K562 (cell line): ENCODE measurements around the gene SLC38A1. TPM values are rescaled to one million over a fixed set of nuclear protein-coding genes. Genes with fewer than 3 reads are reported as not detected.

Experiments used
- ATAC-seq: fragments of 200-7000 bp; cut with Tn5 transposase; 3 replicates; pipeline ENCODE4 v1.9.1; 2020; ENCODE audit warnings: moderate library complexity
- BruUV-seq: library from RNA; stranded (reverse); fragments of 400-500 nt; replicated peaks from 2 replicates; lab custom pipeline; 2021; lab: Mats Ljungman, UMichigan
- CTCF ChIA-PET: fragments of 300-600 bp; formaldehyde crosslinking; extraction: SDS; loops from one replicate; lab custom pipeline; 2021; ENCODE audit warnings: low intra/inter-chr PET ratio; lab: Yijun Ruan, JAX
- POLR2A ChIA-PET: fragments of 300-600, 350-650 bp; sonication (Branson Sonifier 250); formaldehyde crosslinking; extraction: SDS; loops from one replicate; lab custom pipeline; 2021; ENCODE audit warnings: antibody characterized with exemption, inconsistent platforms; lab: Yijun Ruan, JAX
- DNase-seq, 4 experiments: peaks; one replicate each; pipeline versions ENCODE4 v3.0.0 to v3.0.0-alpha.2; 2011 to 2018; ENCODE audit warnings: low spot score in 3 of 4, mixed read lengths in 3 of 4; ENCODE audit errors: extremely low read depth in 1 of 4
- FAIRE-seq: peaks from 2 replicates; lab custom pipeline; 2011; peaks lifted over from hg19 to GRCh38; lab: Jason Lieb, UNC
- H2AFZ ChIP-seq: 2 replicates; pipeline ENCODE4 v1.6.0; 2011; ENCODE audit warnings: low read depth, low read length, control low read depth, inconsistent platforms
- H3K27ac ChIP-seq: fragments of 200-600 bp; 3 replicates; pipeline ENCODE4 v1.8.0; 2011; ENCODE audit warnings: low read depth, mild to moderate bottlenecking, control low read depth, inconsistent platforms, low read length, moderate library complexity, mixed read lengths; ENCODE audit errors: extremely low read depth
- H3K27me3 ChIP-seq, 2 experiments: fragments of 300-600 bp in 1 of 2; 2 replicates in 1 of 2; 3 replicates in 1 of 2; pipeline versions ENCODE4 v1.6.0 to v1.8.0; 2011; ENCODE audit warnings: inconsistent platforms in 2 of 2, low read length in 2 of 2, mild to moderate bottlenecking in 1 of 2, mixed read lengths in 1 of 2, moderate library complexity in 1 of 2; ENCODE audit not compliant: control insufficient read depth in 2 of 2, insufficient read depth in 2 of 2
- H3K36me3 ChIP-seq: fragments of 300-600 bp; 3 replicates; pipeline ENCODE4 v1.8.0; 2011; ENCODE audit warnings: mild to moderate bottlenecking, low read length, inconsistent platforms; ENCODE audit not compliant: control insufficient read depth, insufficient read depth
- H3K4me1 ChIP-seq, 2 experiments: fragments of 200-600 bp in 1 of 2; replicated peaks in 1 of 2; 2 replicates in 1 of 2; 3 replicates in 1 of 2; pipeline versions ENCODE4 v1.5.1 to v1.8.0; 2011; ENCODE audit warnings: inconsistent platforms in 2 of 2, low read length in 2 of 2, mild to moderate bottlenecking in 1 of 2, mixed read lengths in 1 of 2, moderate library complexity in 1 of 2; ENCODE audit not compliant: control insufficient read depth in 2 of 2, insufficient read depth in 2 of 2
- H3K4me2 ChIP-seq: 2 replicates; pipeline ENCODE4 v1.6.1; 2011; ENCODE audit warnings: low read length, control low read depth, inconsistent platforms, mixed read lengths; ENCODE audit not compliant: insufficient read depth
- H3K4me3 ChIP-seq: fragments of 200-600 bp; sonication (generic), shearing (Covaris generic); 2 replicates; pipeline ENCODE4 v1.5.1; 2016; ENCODE audit warnings: control low read depth, inconsistent platforms
- H3K79me2 ChIP-seq: fragments of 200-600 bp; 3 replicates; pipeline ENCODE4 v1.8.0; 2011; ENCODE audit warnings: low read length, inconsistent platforms; ENCODE audit not compliant: control insufficient read depth, insufficient read depth
- H3K9ac ChIP-seq, 2 experiments: 2 replicates each; pipeline versions ENCODE4 v1.6.0 to v1.6.1; 2011; ENCODE audit warnings: low read depth in 2 of 2, low read length in 2 of 2, control low read depth in 1 of 2, inconsistent platforms in 1 of 2, mild to moderate bottlenecking in 1 of 2, mixed read lengths in 1 of 2; ENCODE audit not compliant: insufficient read depth in 1 of 2
- H3K9me1 ChIP-seq: one replicate; pipeline ENCODE4 v1.6.0; 2011; ENCODE audit warnings: inconsistent platforms, mild to moderate bottlenecking, low read length, moderate library complexity; ENCODE audit not compliant: control insufficient read depth, insufficient read depth
- H3K9me3 ChIP-seq: replicated peaks from 2 replicates; pipeline ENCODE4 v1.5.1; 2011; ENCODE audit warnings: low read depth, low read length, inconsistent platforms; ENCODE audit not compliant: control insufficient read depth, insufficient read depth
- H4K20me1 ChIP-seq: replicated peaks from 2 replicates; pipeline ENCODE4 v1.6.1; 2011; ENCODE audit warnings: low read length, inconsistent platforms, mixed read lengths; ENCODE audit not compliant: control insufficient read depth, insufficient read depth
- CCNT2 ChIP-seq: IDR thresholded peaks from 2 replicates; pipeline ENCODE4 v1.6.1; 2011; ENCODE audit warnings: borderline replicate concordance, low read depth, mild to moderate bottlenecking, moderate library complexity, mixed read lengths, low read length; ENCODE audit not compliant: insufficient read length; ENCODE audit errors: extremely low read depth
- CSDE1 ChIP-seq, 2 experiments: fragments of 450-650 bp; IDR thresholded peaks; 2 replicates each; pipeline ENCODE4 v1.6.1; 2016; ENCODE audit warnings: mild to moderate bottlenecking in 1 of 2
- CUX1 ChIP-seq: fragments of 200-800 bp; sonication (Bioruptor generic); IDR thresholded peaks from 2 replicates; pipeline ENCODE4 v1.6.1; 2016; ENCODE audit warnings: missing genetic modification characterization, missing compliant biosample characterization
- ESRRA ChIP-seq: fragments of 450-650 bp; IDR thresholded peaks from 2 replicates; pipeline ENCODE4 v1.6.1; 2014; ENCODE audit warnings: low read depth, mild to moderate bottlenecking, moderate library complexity, borderline replicate concordance
- HMG20A ChIP-seq: fragments of 450-650 bp; formaldehyde crosslinking; conservative IDR thresholded peaks from 2 replicates; pipeline ENCODE4 v1.4.0; 2020; ENCODE audit warnings: mild to moderate bottlenecking, mixed read lengths
- KHSRP ChIP-seq: fragments of 450-650 bp; IDR thresholded peaks from 2 replicates; pipeline ENCODE4 v1.6.1; 2017
- TCF15 ChIP-seq: fragments of 250-450 bp; sonication (Bioruptor Pico); IDR thresholded peaks from 2 replicates; pipeline ENCODE4 v1.8.0; 2022; ENCODE audit warnings: moderate library complexity, mild to moderate bottlenecking, inconsistent platforms
- ZBTB26 ChIP-seq: fragments of 450-650 bp; formaldehyde crosslinking; IDR thresholded peaks from 2 replicates; pipeline ENCODE4 v1.4.0; 2022; ENCODE audit warnings: missing genetic modification characterization
- ZC3H4 ChIP-seq: sonication (generic); formaldehyde crosslinking; IDR thresholded peaks from 2 replicates; pipeline ENCODE4 v1.9.0; 2021; ENCODE audit warnings: missing genetic modification reagents, borderline replicate concordance
- ZKSCAN3 ChIP-seq: fragments of 250-450 bp; sonication (Bioruptor Pico); IDR thresholded peaks from 2 replicates; pipeline ENCODE4 v1.4.0; 2020
- WGBS: fragments of 100-300 bp; shearing (Covaris generic); methylation state at CpG from one replicate; pipeline ENCODE4 v1.1.6; 2016; ENCODE audit warnings: low coverage, mixed read lengths; ENCODE audit not compliant: insufficient coverage; ENCODE audit errors: missing lambda C conversion rate; 5-methylcytosine and 5-hydroxymethylcytosine counted together
- in situ Hi-C: fragments of 300-500 bp; cut with MboI; formaldehyde crosslinking; loops from 4 replicates; pipeline ENCODE4 v1.15.0; 2018; ENCODE audit warnings: inconsistent platforms, mixed read lengths
- intact Hi-C: fragments of 100-400 bp; cut with micrococcal nuclease; formaldehyde crosslinking; loops from 2 replicates; pipeline ENCODE4 v1.14.2; 2022
- polyA plus RNA-seq, 8 experiments: library from polyadenylated mRNA; depleted of rRNA in 4 of 8; stranded (reverse) in 5 of 8; unstranded in 3 of 8; fragments of >200 nt; fragmentation: Nextera tagmentation in 2 of 8; fragmentation: Illumina TruSeq in 1 of 8; extraction: Ambion mirVana in 2 of 8; extraction: Trizol in 1 of 8; gene quantifications; 2 replicates each; pipeline versions ENCODE4 v1.2.1 to v1.2.3, GENCODE V29; 2011 to 2014; ENCODE audit warnings: inconsistent platforms in 1 of 8, missing spikeins in 1 of 8
- total RNA-seq, 7 experiments: library from RNA; depleted of rRNA in 6 of 7; stranded (reverse); fragments of >200 nt in 6 of 7; fragmentation: Illumina TruSeq in 2 of 7; extraction: Trizol in 2 of 7; gene quantifications; 2 replicates each; pipeline versions ENCODE4 v1.2.1 to v1.2.3, GENCODE V29; 2011 to 2021; ENCODE audit warnings: low replicate concordance in 1 of 7

Gene SLC38A1
- total and polyA plus RNA-seq, 9 of the 15 experiments (the other 6 are each of a cell fraction or from before 2014, with no cell fraction given): 51.9 to 112 (median 75.0) TPM

- no peak overlapping the region for H3K27ac ChIP-seq
- POLR2A ChIA-PET: no interaction called here
- no peaks in the 10 kb centered on the region for H3K36me3 ChIP-seq
- FAIRE-seq (peak; percentile 32), DNase-seq (no peak), ATAC-seq (no peak)
- no peak overlapping the region for H3K4me3 ChIP-seq
- CTCF ChIA-PET: interaction anchor here (0.6 kb wide), 1 partner anchor 282 kb away, joined by 3 read pairs; no protein-coding TSS in a partner anchor
- H3K4me2 ChIP-seq: no peak overlapping the region
- H3K9me1 ChIP-seq: no peaks in the 10 kb centered on the region
- no peak overlapping the region for H2AFZ ChIP-seq
- H4K20me1 ChIP-seq: no peaks in the 10 kb centered on the region
- intact Hi-C loops (no loop called here), in situ Hi-C loops (loop anchor here (25.0 kb wide), 1 partner anchor 879 kb away; no protein-coding TSS in a partner anchor)
- no peaks in the 10 kb centered on the region for H3K9me3 ChIP-seq
- WGBS: 7% methylated on average over 2 of the region's 2 CpGs
- H3K9ac ChIP-seq: no peak overlapping the region
- no peaks in the 10 kb centered on the region for H3K27me3 ChIP-seq
- no peaks in the 10 kb centered on the region for H3K79me2 ChIP-seq
- BruUV-seq: no TSS peak
- no peaks in the 10 kb centered on the region for H3K4me1 ChIP-seq
- no peak for TF ChIP-seq HMG20A (CRISPR knock-in tag)
- TF ChIP-seq KHSRP: no peak
- TF ChIP-seq ESRRA: no peak
- TF ChIP-seq CSDE1 (IDR thresholded peaks at IDR 0.05): no peak
- no peak for TF ChIP-seq CCNT2
- TF ChIP-seq ZKSCAN3 (CRISPR knock-in tag): no peak
- no peak for TF ChIP-seq ZC3H4 (CRISPR knock-in tag)
- no peak for TF ChIP-seq CUX1 (CRISPR knock-in tag)
- no peak for TF ChIP-seq TCF15 (CRISPR knock-in tag)
- TF ChIP-seq ZBTB26 (CRISPR knock-in tag): no peak
Observed at GRCh38 chr12:46133751-46134150, 135.1 kb downstream of the SLC38A1 start.
